B cell (primary cell): ENCODE measurements around the gene WDR19. TPM values are rescaled to one million over a fixed set of nuclear protein-coding genes. Genes with fewer than 3 reads are reported as not detected.
"Not testable (repeated sequence)": the region's sequence is repeated elsewhere in the genome, so short reads cannot be mapped to it uniquely, and the experiment has no call there.

Experiments
- ATAC-seq: fragments of 200-7000 bp; cut with Tn5 transposase; one replicate; pipeline ENCODE4 v1.10.0; 2021; ENCODE audit warnings: low read depth, mild to moderate bottlenecking, moderate number of reproducible peaks, moderate library complexity
- CTCF ChIA-PET: fragments of 350-600 bp; sonication (Branson Sonifier 250); formaldehyde crosslinking; loops from one replicate; lab custom pipeline; 2021; ENCODE audit warnings: antibody characterized with exemption, inconsistent platforms; lab: Charles Lee
- POLR2A ChIA-PET: fragments of 350-600 bp; sonication (Branson Sonifier 250); formaldehyde crosslinking; loops from one replicate; lab custom pipeline; 2021; ENCODE audit warnings: antibody characterized with exemption; lab: Charles Lee
- DNase-seq: peaks from one replicate; pipeline ENCODE4 v3.0.0; 2013
- H2AFZ ChIP-seq: 2 replicates; pipeline ENCODE4 v1.6.1; 2012; ENCODE audit warnings: mild to moderate bottlenecking, low read depth, low read length; ENCODE audit not compliant: insufficient read depth, poor library complexity, severe bottlenecking
- H3K27ac ChIP-seq, 2 donors: 1 replicate in 1 of 2; 2 replicates in 1 of 2; pipeline ENCODE4 v1.5.1; 2012 to 2013; ENCODE audit warnings: low read length in 2 of 2, mild to moderate bottlenecking in 2 of 2, moderate library complexity in 1 of 2
- H3K27me3 ChIP-seq, 4 experiments: fragments of 200-600 bp in 1 of 4; sonication (generic) in 1 of 4; replicated peaks in 1 of 4; 1 replicate in 2 of 4; 2 replicates in 2 of 4; pipeline versions ENCODE4 v1.6.1 to v1.7.0; 2013 to 2016; ENCODE audit warnings: low read length in 3 of 4, mild to moderate bottlenecking in 2 of 4, mixed read lengths in 1 of 4, moderate library complexity in 1 of 4; ENCODE audit not compliant: insufficient read depth in 4 of 4, control insufficient read depth in 3 of 4; ENCODE audit errors: control extremely low read depth in 1 of 4
- H3K36me3 ChIP-seq, 2 experiments: replicated peaks in 1 of 2; 1 replicate in 1 of 2; 2 replicates in 1 of 2; pipeline versions ENCODE4 v1.6.1 to v1.7.1; 2013; ENCODE audit warnings: low read length in 1 of 2; ENCODE audit not compliant: insufficient read depth in 2 of 2, control insufficient read depth in 1 of 2; ENCODE audit errors: control extremely low read depth in 1 of 2, extremely low read depth in 1 of 2
- H3K4me1 ChIP-seq, 2 donors: fragments of 200-600 bp in 1 of 2; sonication (generic) in 1 of 2; 1 replicate in 1 of 2; 2 replicates in 1 of 2; pipeline versions ENCODE4 v1.5.1 to v1.6.1; 2013 to 2017; ENCODE audit warnings: low read length in 2 of 2; ENCODE audit not compliant: control insufficient read depth in 2 of 2, insufficient read depth in 2 of 2
- H3K4me2 ChIP-seq: replicated peaks from 2 replicates; pipeline ENCODE3; 2012; ENCODE audit warnings: mild to moderate bottlenecking, low read depth, low read length; ENCODE audit not compliant: poor library complexity, severe bottlenecking
- H3K4me3 ChIP-seq, 5 experiments: fragments of 200-600 bp in 1 of 5; sonication (generic) in 1 of 5; 1 replicate in 3 of 5; 2 replicates in 2 of 5; pipeline versions ENCODE4 v1.5.1 to v1.7.0; 2011 to 2016; ENCODE audit warnings: low read length in 4 of 5, mild to moderate bottlenecking in 4 of 5, low read depth in 2 of 5, control low read depth in 1 of 5, moderate library complexity in 1 of 5; ENCODE audit not compliant: insufficient read depth in 1 of 5; ENCODE audit errors: control extremely low read depth in 1 of 5, extremely low read depth in 1 of 5
- H3K79me2 ChIP-seq: fragments of 200-600 bp; sonication (generic); one replicate; pipeline ENCODE4 v1.6.0; 2016; ENCODE audit warnings: low read length; ENCODE audit not compliant: control insufficient read depth, insufficient read depth
- H3K9ac ChIP-seq: fragments of 200-600 bp; sonication (generic); 2 replicates; pipeline ENCODE4 v1.6.1; 2017; ENCODE audit warnings: mild to moderate bottlenecking, low read length, moderate library complexity
- H3K9me3 ChIP-seq, 3 donors: one replicate each; pipeline versions ENCODE4 v1.6.1 to v1.7.1; 2013; ENCODE audit warnings: low read length in 2 of 3; ENCODE audit not compliant: control insufficient read depth in 2 of 3, insufficient read depth in 1 of 3; ENCODE audit errors: control extremely low read depth in 1 of 3
- H4K20me1 ChIP-seq: 2 replicates; pipeline ENCODE4 v1.6.0; 2012; ENCODE audit warnings: mild to moderate bottlenecking, low read length; ENCODE audit not compliant: insufficient read depth, control insufficient read depth, poor library complexity, severe bottlenecking
- H3K27ac Mint-ChIP-seq: one replicate; pipeline ENCODE4 v1.8.0; 2021; ENCODE audit warnings: mixed read lengths
- H3K27me3 Mint-ChIP-seq: one replicate; pipeline ENCODE4 v1.8.0; 2021; ENCODE audit warnings: mixed read lengths
- H3K4me1 Mint-ChIP-seq: one replicate; pipeline ENCODE4 v1.8.0; 2021; ENCODE audit warnings: mixed read lengths
- H3K4me3 Mint-ChIP-seq: one replicate; pipeline ENCODE4 v1.8.0; 2021; ENCODE audit warnings: mixed read lengths
- H3K9me3 Mint-ChIP-seq: one replicate; pipeline ENCODE4 v1.8.0; 2022; ENCODE audit warnings: mixed read lengths; ENCODE audit not compliant: insufficient read depth
- CTCF ChIP-seq: fragments of 200-600 bp; IDR thresholded peaks from one replicate; pipeline ENCODE4 v1.8.0; 2022; ENCODE audit warnings: antibody characterized with exemption, mild to moderate bottlenecking
- EZH2 ChIP-seq: IDR thresholded peaks from 2 replicates; pipeline ENCODE4 v1.6.1; 2012; ENCODE audit warnings: borderline replicate concordance, low read depth, mild to moderate bottlenecking, moderate library complexity, low read length; ENCODE audit not compliant: insufficient read depth, poor library complexity, severe bottlenecking
- WGBS: methylation state at CpG from one replicate; pipeline ENCODE4 v1.1.5; 2013; ENCODE audit warnings: missing lambda C conversion rate; ENCODE audit not compliant: insufficient coverage; 5-methylcytosine and 5-hydroxymethylcytosine counted together
- intact Hi-C: fragments of 100-400 bp; cut with micrococcal nuclease; formaldehyde crosslinking; loops from one replicate; pipeline ENCODE4 v1.10.0; 2022
- polyA plus RNA-seq: library from polyadenylated mRNA; depleted of rRNA; stranded (reverse); fragments of >200 nt; gene quantifications from 2 replicates; pipeline ENCODE4 v1.2.3, GENCODE V29; 2012
- total RNA-seq, 2 donors: library from RNA; stranded (reverse); fragments of 120-200 nt in 1 of 2; gene quantifications; 1 replicate in 1 of 2; 2 replicates in 1 of 2; pipeline versions ENCODE4 v1.2.3 to v1.2.4, GENCODE V29; 2013 to 2022

Gene WDR19
- total and polyA plus RNA-seq, 2 donors (not counting 1 experiment from before 2014, with no cell fraction given), result 35.1 to 79.8 TPM

- intact Hi-C loops, result no loop called here
- 91% methylated on average over 1 of the region's 2 CpGs for WGBS
Observed at GRCh38 chr4:39263895-39264294, 81.6 kb downstream of the WDR19 start.

GRCh38 chr4:39274503-39274902, 92.2 kb downstream of the WDR19 start:
- Histone ChIP-seq H3K4me2 (no peak overlapping the region), H3K9me3 (no peaks in the 10 kb centered on the region), H3K9ac (no peak overlapping the region), H3K4me3 (no peak overlapping the region), H3K27me3 (no peaks in the 10 kb centered on the region), H3K79me2 (no peaks in the 10 kb centered on the region), H3K4me1 (no peaks in the 10 kb centered on the region), H3K27ac (no peak overlapping the region), H2AFZ (no peak overlapping the region), H3K36me3 (peaks cover 0 to 32% of the 10 kb centered on the region in 2 experiments), H4K20me1 (no peaks in the 10 kb centered on the region)
- Mint-ChIP-seq H3K4me1 (no peaks in the 10 kb centered on the region), H3K27ac (no peak overlapping the region), H3K27me3 (no peaks in the 10 kb centered on the region), H3K9me3 (no peaks in the 10 kb centered on the region), H3K4me3 (no peak overlapping the region)
- ATAC-seq, result no peak
- no peak for TF ChIP-seq EZH2
- no peak for TF ChIP-seq CTCF
- ChIA-PET CTCF (interaction anchor here (1.0 kb wide), 1 partner anchor 93 kb away, joined by 4 read pairs; the partner anchor contains the start of gene WDR19), POLR2A (no interaction called here)
- WGBS, result 97% methylated on average over 4 of the region's 4 CpGs
- intact Hi-C loops, result no loop called here
- DNase-seq, result no peak

More at GRCh38 chr4:39263895-39264294, 81.6 kb downstream of the WDR19 start:
- Histone ChIP-seq H3K27me3 (no peaks in the 10 kb centered on the region), H3K9ac (no peak overlapping the region), H3K36me3 (peaks cover 0 to 7% of the 10 kb centered on the region in 2 experiments), H3K4me1 (no peaks in the 10 kb centered on the region), H3K79me2 (no peaks in the 10 kb centered on the region), H3K27ac (no peak overlapping the region), H4K20me1 (no peaks in the 10 kb centered on the region), H3K4me2 (no peak overlapping the region), H2AFZ (no peak overlapping the region), H3K9me3 (no peaks in the 10 kb centered on the region), H3K4me3 (no peak overlapping the region)
- Mint-ChIP-seq H3K9me3 (no peaks in the 10 kb centered on the region), H3K27ac (no peak overlapping the region), H3K4me3 (no peak overlapping the region), H3K27me3 (no peaks in the 10 kb centered on the region), H3K4me1 (no peaks in the 10 kb centered on the region)
- TF ChIP-seq CTCF, result no peak
- ATAC-seq (no peak), DNase-seq (no peak)
- ChIA-PET CTCF (no interaction called here), POLR2A (no interaction called here)

GRCh38 chr4:39277661-39278060, 95.3 kb downstream of the WDR19 start:
- CTCF ChIA-PET, intact Hi-C loops, H3K4me1 Mint-ChIP-seq, H3K27ac ChIP-seq, H3K4me3 ChIP-seq, H3K9me3 Mint-ChIP-seq, H4K20me1 ChIP-seq, H3K9ac ChIP-seq, H3K27me3 ChIP-seq, H3K79me2 ChIP-seq, H3K9me3 ChIP-seq, H2AFZ ChIP-seq, DNase-seq, POLR2A ChIA-PET, H3K4me1 ChIP-seq, H3K4me3 Mint-ChIP-seq, H3K27ac Mint-ChIP-seq, H3K4me2 ChIP-seq, ATAC-seq, H3K27me3 Mint-ChIP-seq: not testable (repeated sequence)
- peaks cover 0 to 24% of the 10 kb centered on the region in 2 experiments for H3K36me3 ChIP-seq
- WGBS, result 96% methylated on average over 5 of the region's 6 CpGs
